Measurements from ENCODE around the gene SPRYD7. TPM values are rescaled to one million over a fixed set of nuclear protein-coding genes. Genes with fewer than 3 reads are reported as not detected.

Gene SPRYD7
- total RNA-seq, 1 experiment from 2014 or later: 6.2 TPM

GRCh38 chr13:49865218-49865617 lies 70.9 kb downstream of the SPRYD7 start:
- intact Hi-C loops (cut with micrococcal nuclease; ENCODE audit: unreplicated experiment): no loop called here
- H3K36me3 ChIP-seq (ENCODE audit: control insufficient read depth, insufficient read depth, low read length): no peaks in the 10 kb centered on the region
- no peak for DNase-seq (ENCODE audit: low read depth, low spot score)
- in situ Hi-C loops (cut with HindIII; ENCODE audit: low pct_unique_long_range_greater_than_20kb, low sequenced_read_pairs): no loop called here
- no peak overlapping the region for H3K27ac ChIP-seq (ENCODE audit: low read length)
- ChIA-PET CTCF (no interaction called here), POLR2A (no interaction called here)
- H3K9me3 ChIP-seq (ENCODE audit: control insufficient read depth, insufficient read depth, low read depth, low read length): no peaks in the 10 kb centered on the region
- no peaks in the 10 kb centered on the region for H3K27me3 ChIP-seq (ENCODE audit: control insufficient read depth, insufficient read depth, low read length)
- H3K4me3 ChIP-seq (ENCODE audit: low read depth in 2 of 2, low read length in 2 of 2): no peak overlapping the region
- TF ChIP-seq SIN3A (IDR thresholded peaks at IDR 0.05; ENCODE audit: borderline replicate concordance, insufficient read depth, low read depth, low read length) (no peak), TCF7L2 (IDR thresholded peaks at IDR 0.05; ENCODE audit: low read depth, low read length) (no peak), POLR2AphosphoS5 (IDR thresholded peaks at IDR 0.05; ENCODE audit: low read depth, low read length) (no peak), CTCF (IDR thresholded peaks at IDR 0.05) (no peak)
- TF ChIP-seq, protein P1, sequence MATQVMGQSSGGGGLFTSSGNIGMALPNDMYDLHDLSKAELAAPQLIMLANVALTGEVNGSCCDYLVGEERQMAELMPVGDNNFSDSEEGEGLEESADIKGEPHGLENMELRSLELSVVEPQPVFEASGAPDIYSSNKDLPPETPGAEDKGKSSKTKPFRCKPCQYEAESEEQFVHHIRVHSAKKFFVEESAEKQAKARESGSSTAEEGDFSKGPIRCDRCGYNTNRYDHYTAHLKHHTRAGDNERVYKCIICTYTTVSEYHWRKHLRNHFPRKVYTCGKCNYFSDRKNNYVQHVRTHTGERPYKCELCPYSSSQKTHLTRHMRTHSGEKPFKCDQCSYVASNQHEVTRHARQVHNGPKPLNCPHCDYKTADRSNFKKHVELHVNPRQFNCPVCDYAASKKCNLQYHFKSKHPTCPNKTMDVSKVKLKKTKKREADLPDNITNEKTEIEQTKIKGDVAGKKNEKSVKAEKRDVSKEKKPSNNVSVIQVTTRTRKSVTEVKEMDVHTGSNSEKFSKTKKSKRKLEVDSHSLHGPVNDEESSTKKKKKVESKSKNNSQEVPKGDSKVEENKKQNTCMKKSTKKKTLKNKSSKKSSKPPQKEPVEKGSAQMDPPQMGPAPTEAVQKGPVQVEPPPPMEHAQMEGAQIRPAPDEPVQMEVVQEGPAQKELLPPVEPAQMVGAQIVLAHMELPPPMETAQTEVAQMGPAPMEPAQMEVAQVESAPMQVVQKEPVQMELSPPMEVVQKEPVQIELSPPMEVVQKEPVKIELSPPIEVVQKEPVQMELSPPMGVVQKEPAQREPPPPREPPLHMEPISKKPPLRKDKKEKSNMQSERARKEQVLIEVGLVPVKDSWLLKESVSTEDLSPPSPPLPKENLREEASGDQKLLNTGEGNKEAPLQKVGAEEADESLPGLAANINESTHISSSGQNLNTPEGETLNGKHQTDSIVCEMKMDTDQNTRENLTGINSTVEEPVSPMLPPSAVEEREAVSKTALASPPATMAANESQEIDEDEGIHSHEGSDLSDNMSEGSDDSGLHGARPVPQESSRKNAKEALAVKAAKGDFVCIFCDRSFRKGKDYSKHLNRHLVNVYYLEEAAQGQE (IDR thresholded peaks at IDR 0.05; ENCODE audit: insufficient read depth in 1 of 2, low read depth in 2 of 2, low read length in 1 of 2): no peak
- BruUV-seq (replicated peaks): no TSS peak
- H3K4me1 ChIP-seq (ENCODE audit: control insufficient read depth, insufficient read depth, low read length): no peaks in the 10 kb centered on the region
- ATAC-seq: no peak

- Histone ChIP-seq H3K4me1 (ENCODE audit: control insufficient read depth, insufficient read depth, low read length) (no peaks in the 10 kb centered on the region; the same call in 1 of the 2 replicates), H3K36me3 (ENCODE audit: control insufficient read depth, insufficient read depth, low read length) (no peaks in the 10 kb centered on the region), H3K27me3 (ENCODE audit: control insufficient read depth, insufficient read depth, low read length) (no peaks in the 10 kb centered on the region), H3K27ac (ENCODE audit: low read length) (no peak overlapping the region), H3K4me3 (ENCODE audit: low read depth in 2 of 2, low read length in 2 of 2) (no peak overlapping the region), H3K9me3 (ENCODE audit: control insufficient read depth, insufficient read depth, low read depth, low read length) (no peaks in the 10 kb centered on the region)
- no peak for ATAC-seq
- POLR2A ChIA-PET: no interaction called here
- in situ Hi-C loops (cut with HindIII; ENCODE audit: low pct_unique_long_range_greater_than_20kb, low sequenced_read_pairs): no loop called here
- no TSS peak for BruUV-seq (replicated peaks)
- TF ChIP-seq SIN3A (IDR thresholded peaks at IDR 0.05; ENCODE audit: borderline replicate concordance, insufficient read depth, low read depth, low read length): no peak
- TF ChIP-seq CTCF (IDR thresholded peaks at IDR 0.05): no peak
- TF ChIP-seq, protein P1 (IDR thresholded peaks at IDR 0.05; ENCODE audit: insufficient read depth in 1 of 2, low read depth in 2 of 2, low read length in 1 of 2): no peak
- TF ChIP-seq TCF7L2 (IDR thresholded peaks at IDR 0.05; ENCODE audit: low read depth, low read length): no peak
- TF ChIP-seq POLR2AphosphoS5 (IDR thresholded peaks at IDR 0.05; ENCODE audit: low read depth, low read length): no peak
- DNase-seq (ENCODE audit: low read depth, low spot score): no peak
- CTCF ChIA-PET: no interaction called here
- intact Hi-C loops (cut with micrococcal nuclease; ENCODE audit: unreplicated experiment): no loop called here
Measured at GRCh38 chr13:49864509-49864908, 71.6 kb downstream of the SPRYD7 start.

Other genes starting within 250 kb of the SPRYD7 start
- gene EBPL, start 244.9 kb downstream of the SPRYD7 start, total RNA-seq (2021; ENCODE audit: unreplicated experiment): 60.9 TPM
- 36.8 TPM for gene KPNA3, start 143.7 kb downstream of the SPRYD7 start, total RNA-seq (2021; ENCODE audit: unreplicated experiment)
- 22.4 TPM for gene TRIM13, start 60.7 kb upstream of the SPRYD7 start, total RNA-seq (2021; ENCODE audit: unreplicated experiment)
- 0.31 TPM for gene KCNRG, start 79.1 kb upstream of the SPRYD7 start, total RNA-seq (2021; ENCODE audit: unreplicated experiment)

Data from Panc1 (cell line).